ENCODE data around the gene ASIC3.

- TF ChIP-seq, protein P1, sequence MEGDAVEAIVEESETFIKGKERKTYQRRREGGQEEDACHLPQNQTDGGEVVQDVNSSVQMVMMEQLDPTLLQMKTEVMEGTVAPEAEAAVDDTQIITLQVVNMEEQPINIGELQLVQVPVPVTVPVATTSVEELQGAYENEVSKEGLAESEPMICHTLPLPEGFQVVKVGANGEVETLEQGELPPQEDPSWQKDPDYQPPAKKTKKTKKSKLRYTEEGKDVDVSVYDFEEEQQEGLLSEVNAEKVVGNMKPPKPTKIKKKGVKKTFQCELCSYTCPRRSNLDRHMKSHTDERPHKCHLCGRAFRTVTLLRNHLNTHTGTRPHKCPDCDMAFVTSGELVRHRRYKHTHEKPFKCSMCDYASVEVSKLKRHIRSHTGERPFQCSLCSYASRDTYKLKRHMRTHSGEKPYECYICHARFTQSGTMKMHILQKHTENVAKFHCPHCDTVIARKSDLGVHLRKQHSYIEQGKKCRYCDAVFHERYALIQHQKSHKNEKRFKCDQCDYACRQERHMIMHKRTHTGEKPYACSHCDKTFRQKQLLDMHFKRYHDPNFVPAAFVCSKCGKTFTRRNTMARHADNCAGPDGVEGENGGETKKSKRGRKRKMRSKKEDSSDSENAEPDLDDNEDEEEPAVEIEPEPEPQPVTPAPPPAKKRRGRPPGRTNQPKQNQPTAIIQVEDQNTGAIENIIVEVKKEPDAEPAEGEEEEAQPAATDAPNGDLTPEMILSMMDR (IDR thresholded peaks at IDR 0.05) = no peak
- TF ChIP-seq POLR2A (IDR thresholded peaks at IDR 0.05) = no peak
Measured at GRCh38 chr7:151012031-151012692, 36.2 kb upstream of the ASIC3 start.

Data from prostate gland (tissue), 2 donors.